NT2/D1 (cell line): ENCODE results near the gene MUC4.

Source experiments
- SUZ12 ChIP-seq: IDR thresholded peaks from 2 replicates; pipeline ENCODE4 v1.6.1; 2011; ENCODE audit not compliant: insufficient read length, insufficient read depth; ENCODE audit errors: extremely low read depth
- ZNF274 ChIP-seq: IDR thresholded peaks from 2 replicates; pipeline ENCODE4 v1.6.1; 2011; ENCODE audit warnings: mild to moderate bottlenecking, low read depth, low read length

GRCh38 chr3:195859061-195859845 is 47.5 kb upstream of the MUC4 start:
- TF ChIP-seq ZNF274 (no peak), SUZ12 (no peak)
